ENCODE results near the gene NEBL.

Gene NEBL

DNA sequence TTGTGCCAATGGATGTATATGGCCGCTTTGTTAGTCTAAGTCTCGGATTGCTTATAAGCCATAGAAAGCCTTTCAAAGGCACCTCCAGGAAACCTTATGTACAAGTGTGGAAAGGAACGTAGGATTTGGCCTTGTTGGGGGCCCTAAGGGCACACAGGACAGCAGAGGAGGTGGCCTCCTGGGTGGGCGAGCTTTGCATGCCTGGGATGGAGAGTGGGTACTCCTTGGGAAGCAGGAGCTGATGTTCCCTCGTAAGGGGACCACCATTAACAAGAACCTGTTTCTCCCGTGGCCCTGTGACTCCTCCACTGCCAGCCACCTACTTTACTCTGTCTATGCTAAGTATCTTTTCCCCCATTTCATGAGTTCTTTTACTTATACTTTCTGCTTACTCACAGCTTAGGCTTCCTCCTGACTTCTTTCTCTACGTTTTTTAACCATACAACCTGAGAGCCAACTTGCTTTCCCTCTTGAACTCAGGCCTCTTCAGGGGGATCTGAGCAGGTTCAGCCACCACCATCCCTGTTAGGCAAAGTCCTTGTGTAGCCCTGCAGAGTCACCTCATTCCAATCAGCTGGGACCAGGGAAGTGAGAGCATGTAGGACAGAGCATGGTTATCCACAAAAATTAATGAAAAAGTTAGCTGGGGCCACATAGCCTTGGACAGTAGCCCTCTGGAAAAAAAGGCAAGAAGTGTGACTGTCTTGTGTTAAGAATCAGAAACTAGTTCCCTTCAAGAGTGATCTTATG is 118.9 kb downstream of the NEBL start:
- Histone ChIP-seq H3K36me3 (ENCODE audit: control insufficient read depth, insufficient read depth, low read length, severe bottlenecking) (no peaks in the 10 kb centered on the region), H3K27me3 (replicated peaks; ENCODE audit: control insufficient read depth, insufficient read depth, low read length) (peaks cover 5% of the 10 kb centered on the region), H3K4me3 (ENCODE audit: low read length) (no peak overlapping the region), H3K4me1 (ENCODE audit: control insufficient read depth, insufficient read depth, low read length) (no peaks in the 10 kb centered on the region), H3K9ac (ENCODE audit: low read length) (no peak overlapping the region), H3K9me3 (ENCODE audit: control insufficient read depth, low read length) (no peaks in the 10 kb centered on the region)
- no peak for DNase-seq (ENCODE audit: low read depth)

- Histone ChIP-seq H3K4me1 (ENCODE audit: control insufficient read depth, insufficient read depth, low read length) (no peaks in the 10 kb centered on the region), H3K9me3 (ENCODE audit: control insufficient read depth, low read length) (no peaks in the 10 kb centered on the region), H3K27me3 (replicated peaks; ENCODE audit: control insufficient read depth, insufficient read depth, low read length) (peaks cover 5% of the 10 kb centered on the region), H3K36me3 (ENCODE audit: control insufficient read depth, insufficient read depth, low read length, severe bottlenecking) (no peaks in the 10 kb centered on the region), H3K4me3 (ENCODE audit: low read length) (no peak overlapping the region), H3K9ac (ENCODE audit: low read length) (no peak overlapping the region)
- DNase-seq (ENCODE audit: low read depth) = no peak
Measured at GRCh38 chr10:20776384-20777118, 120.6 kb downstream of the NEBL start.

DNA sequence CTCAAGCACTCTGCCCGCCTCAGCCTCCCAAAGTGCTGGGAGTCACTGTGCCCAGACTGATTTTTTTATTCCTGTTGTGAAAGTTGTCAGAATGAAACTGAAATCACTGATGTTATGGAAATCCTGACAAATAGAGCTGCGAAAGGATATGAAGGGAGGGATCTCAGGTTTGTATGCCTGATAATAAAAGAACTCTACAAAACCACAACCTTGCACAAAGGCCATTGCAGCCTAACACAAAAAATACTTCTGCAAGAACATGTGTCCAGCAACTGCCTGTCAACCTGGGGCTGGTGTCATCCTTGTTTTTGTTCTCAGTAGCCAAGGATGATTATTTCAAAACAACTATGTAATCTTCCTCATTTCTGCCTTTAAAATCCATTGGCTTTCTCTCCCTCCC is 126.1 kb downstream of the NEBL start:
- Histone ChIP-seq H3K36me3 (ENCODE audit: control insufficient read depth, insufficient read depth, low read length, severe bottlenecking) (no peaks in the 10 kb centered on the region), H3K9me3 (ENCODE audit: control insufficient read depth, low read length) (no peaks in the 10 kb centered on the region), H3K9ac (ENCODE audit: low read length) (no peak overlapping the region), H3K4me3 (ENCODE audit: low read length) (no peak overlapping the region), H3K4me1 (ENCODE audit: control insufficient read depth, insufficient read depth, low read length) (peaks cover 12% of the 10 kb centered on the region), H3K27me3 (replicated peaks; ENCODE audit: control insufficient read depth, insufficient read depth, low read length) (peaks cover 19% of the 10 kb centered on the region)
- DNase-seq (ENCODE audit: low read depth) = no peak

DNA sequence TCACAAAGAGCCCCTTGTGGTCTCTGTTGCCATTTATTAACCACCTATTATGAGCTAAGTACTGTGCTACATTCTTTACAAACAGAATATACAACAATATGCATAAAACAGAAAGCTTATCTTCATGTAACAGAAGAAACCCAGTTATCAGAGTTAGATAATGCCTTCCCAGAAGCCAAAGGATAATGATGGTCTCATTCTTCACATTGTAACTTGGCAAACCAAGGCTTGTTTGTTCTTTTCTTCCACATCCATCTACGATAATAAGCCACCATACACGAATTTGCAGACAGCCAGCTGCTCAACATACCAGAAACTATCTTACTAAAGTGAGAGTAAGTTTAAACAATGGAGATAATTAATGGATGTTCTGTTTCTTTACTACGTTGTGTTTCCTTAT is 127.6 kb downstream of the NEBL start:
- Histone ChIP-seq H3K9me3 (ENCODE audit: control insufficient read depth, low read length) (no peaks in the 10 kb centered on the region), H3K9ac (ENCODE audit: low read length) (no peak overlapping the region), H3K27me3 (replicated peaks; ENCODE audit: control insufficient read depth, insufficient read depth, low read length) (peaks cover 19% of the 10 kb centered on the region), H3K36me3 (ENCODE audit: control insufficient read depth, insufficient read depth, low read length, severe bottlenecking) (no peaks in the 10 kb centered on the region), H3K4me3 (ENCODE audit: low read length) (no peak overlapping the region), H3K4me1 (ENCODE audit: control insufficient read depth, insufficient read depth, low read length) (peaks cover 12% of the 10 kb centered on the region)
- DNase-seq (ENCODE audit: low read depth) = no peak

DNA sequence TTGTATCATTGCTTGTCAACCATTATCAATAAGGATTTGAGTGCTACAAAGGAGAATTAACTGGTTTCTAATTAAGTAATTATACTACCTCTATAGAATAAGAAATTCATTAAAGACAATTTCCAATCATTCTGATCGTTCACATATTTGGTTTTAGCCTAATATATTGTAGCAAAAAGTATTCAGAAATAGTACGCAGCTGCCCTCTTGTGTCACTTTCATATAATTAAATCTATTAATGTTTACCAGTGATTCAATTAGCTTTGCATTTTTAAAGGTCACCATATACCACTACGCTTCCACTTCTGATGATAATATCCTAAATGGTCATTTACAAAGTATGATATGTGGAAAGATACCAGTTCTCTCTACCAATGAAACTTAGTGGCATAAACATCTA is 128.3 kb downstream of the NEBL start:
- H3K9me3 ChIP-seq (ENCODE audit: control insufficient read depth, low read length) = no peaks in the 10 kb centered on the region
- H3K4me3 ChIP-seq (ENCODE audit: low read length) = no peak overlapping the region
- H3K9ac ChIP-seq (ENCODE audit: low read length) = no peak overlapping the region
- no peaks in the 10 kb centered on the region for H3K36me3 ChIP-seq (ENCODE audit: control insufficient read depth, insufficient read depth, low read length, severe bottlenecking)
- peaks cover 12% of the 10 kb centered on the region for H3K4me1 ChIP-seq (ENCODE audit: control insufficient read depth, insufficient read depth, low read length)
- peak; percentile 1 for DNase-seq (ENCODE audit: low read depth)
- peaks cover 14% of the 10 kb centered on the region for H3K27me3 ChIP-seq (replicated peaks; ENCODE audit: control insufficient read depth, insufficient read depth, low read length)

GRCh38 chr10:20767028-20767427 is 130.1 kb downstream of the NEBL start:
- H3K4me1 ChIP-seq (ENCODE audit: control insufficient read depth, insufficient read depth, low read length) = peaks cover 12% of the 10 kb centered on the region
- H3K9me3 ChIP-seq (ENCODE audit: control insufficient read depth, low read length) = no peaks in the 10 kb centered on the region
- H3K27me3 ChIP-seq (replicated peaks; ENCODE audit: control insufficient read depth, insufficient read depth, low read length) = peaks cover 13% of the 10 kb centered on the region
- H3K36me3 ChIP-seq (ENCODE audit: control insufficient read depth, insufficient read depth, low read length, severe bottlenecking) = no peaks in the 10 kb centered on the region
- no peak overlapping the region for H3K9ac ChIP-seq (ENCODE audit: low read length)
- no peak overlapping the region for H3K4me3 ChIP-seq (ENCODE audit: low read length)
- no peak for DNase-seq (ENCODE audit: low read depth)

- Histone ChIP-seq H3K27me3 (replicated peaks; ENCODE audit: control insufficient read depth, insufficient read depth, low read length) (peaks cover 8% of the 10 kb centered on the region), H3K36me3 (ENCODE audit: control insufficient read depth, insufficient read depth, low read length, severe bottlenecking) (no peaks in the 10 kb centered on the region), H3K9ac (ENCODE audit: low read length) (no peak overlapping the region), H3K4me1 (ENCODE audit: control insufficient read depth, insufficient read depth, low read length) (peaks cover 12% of the 10 kb centered on the region), H3K9me3 (ENCODE audit: control insufficient read depth, low read length) (no peaks in the 10 kb centered on the region), H3K4me3 (ENCODE audit: low read length) (no peak overlapping the region)
- no peak for DNase-seq (ENCODE audit: low read depth)
Measured at GRCh38 chr10:20765066-20765465, 132.0 kb downstream of the NEBL start.

- Histone ChIP-seq H3K4me1 (ENCODE audit: control insufficient read depth, insufficient read depth, low read length) (no peaks in the 10 kb centered on the region), H3K4me3 (ENCODE audit: low read length) (no peak overlapping the region), H3K27me3 (replicated peaks; ENCODE audit: control insufficient read depth, insufficient read depth, low read length) (no peaks in the 10 kb centered on the region), H3K36me3 (ENCODE audit: control insufficient read depth, insufficient read depth, low read length, severe bottlenecking) (no peaks in the 10 kb centered on the region), H3K9me3 (ENCODE audit: control insufficient read depth, low read length) (no peaks in the 10 kb centered on the region), H3K9ac (ENCODE audit: low read length) (no peak overlapping the region)
- DNase-seq (ENCODE audit: low read depth) = no peak
Measured at GRCh38 chr10:20760460-20760859, 136.7 kb downstream of the NEBL start.

DNA sequence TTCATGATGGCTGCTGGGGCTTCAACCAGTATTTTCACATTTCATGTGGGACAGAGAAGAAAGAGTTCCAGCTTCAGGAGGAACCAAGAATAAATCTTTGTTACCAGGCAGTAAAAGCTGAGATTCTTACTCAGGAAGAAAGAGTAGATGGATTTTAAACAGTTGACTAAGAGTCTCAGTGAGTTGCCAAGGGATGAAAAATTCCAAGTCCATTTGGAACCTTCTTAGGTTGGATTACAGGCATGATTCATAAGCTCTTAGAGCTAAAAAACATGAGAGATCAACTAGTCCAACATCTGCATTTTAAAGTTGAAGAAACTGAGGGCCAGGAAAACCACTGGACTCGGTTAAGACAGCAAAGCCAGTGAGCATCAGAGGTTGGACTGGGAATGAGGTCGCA is 148.6 kb downstream of the NEBL start:
- Histone ChIP-seq H3K4me3 (ENCODE audit: low read length) (no peak overlapping the region), H3K9ac (ENCODE audit: low read length) (no peak overlapping the region), H3K27me3 (replicated peaks; ENCODE audit: control insufficient read depth, insufficient read depth, low read length) (no peaks in the 10 kb centered on the region), H3K9me3 (ENCODE audit: control insufficient read depth, low read length) (peaks cover 18% of the 10 kb centered on the region), H3K36me3 (ENCODE audit: control insufficient read depth, insufficient read depth, low read length, severe bottlenecking) (no peaks in the 10 kb centered on the region), H3K4me1 (ENCODE audit: control insufficient read depth, insufficient read depth, low read length) (no peaks in the 10 kb centered on the region)
- no peak for DNase-seq (ENCODE audit: low read depth)

DNA sequence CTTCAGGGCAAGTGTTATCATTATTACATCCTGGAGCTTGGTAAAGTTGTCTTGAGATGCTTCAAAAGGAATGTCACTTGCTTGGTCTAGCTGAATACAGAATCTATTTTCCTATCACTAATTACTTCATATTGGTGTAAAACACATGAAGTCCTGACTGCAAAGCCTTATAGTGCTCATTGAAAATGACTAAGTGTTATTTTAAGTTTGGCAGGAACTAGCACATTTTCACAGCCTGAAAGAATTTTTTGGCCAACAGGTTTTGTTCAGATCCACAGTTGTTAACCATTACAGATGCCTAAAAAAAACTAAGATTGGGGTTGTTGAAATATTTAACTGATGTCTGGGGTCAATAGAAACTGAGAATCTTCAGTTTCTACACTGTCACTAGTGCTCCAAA is 149.3 kb downstream of the NEBL start:
- Histone ChIP-seq H3K9ac (ENCODE audit: low read length) (no peak overlapping the region), H3K9me3 (ENCODE audit: control insufficient read depth, low read length) (peaks cover 18% of the 10 kb centered on the region), H3K4me3 (ENCODE audit: low read length) (no peak overlapping the region), H3K27me3 (replicated peaks; ENCODE audit: control insufficient read depth, insufficient read depth, low read length) (no peaks in the 10 kb centered on the region), H3K36me3 (ENCODE audit: control insufficient read depth, insufficient read depth, low read length, severe bottlenecking) (no peaks in the 10 kb centered on the region), H3K4me1 (ENCODE audit: control insufficient read depth, insufficient read depth, low read length) (no peaks in the 10 kb centered on the region)
- no peak for DNase-seq (ENCODE audit: low read depth)

DNA sequence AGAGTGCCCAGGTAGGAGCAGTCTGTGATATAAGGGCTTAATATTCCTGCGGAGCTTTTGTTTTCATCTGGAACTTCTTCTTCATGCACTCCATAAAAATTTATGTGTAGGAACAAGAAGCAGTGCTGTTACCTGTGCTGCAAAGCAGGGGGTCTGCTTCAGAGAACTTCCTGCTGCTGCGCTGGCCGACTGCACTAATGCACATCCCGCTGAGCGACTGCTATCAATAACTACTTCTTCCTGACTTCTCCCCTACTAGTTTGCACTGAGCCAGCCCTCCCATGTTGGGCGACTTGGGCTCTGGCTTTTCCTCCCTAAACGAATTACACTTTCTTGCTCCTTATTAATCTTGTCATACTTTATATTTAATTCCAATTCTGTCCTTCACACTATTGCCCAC is 150.3 kb downstream of the NEBL start:
- Histone ChIP-seq H3K36me3 (ENCODE audit: control insufficient read depth, insufficient read depth, low read length, severe bottlenecking) (no peaks in the 10 kb centered on the region), H3K9me3 (ENCODE audit: control insufficient read depth, low read length) (peaks cover 18% of the 10 kb centered on the region), H3K27me3 (replicated peaks; ENCODE audit: control insufficient read depth, insufficient read depth, low read length) (no peaks in the 10 kb centered on the region), H3K4me3 (ENCODE audit: low read length) (no peak overlapping the region), H3K9ac (ENCODE audit: low read length) (no peak overlapping the region), H3K4me1 (ENCODE audit: control insufficient read depth, insufficient read depth, low read length) (no peaks in the 10 kb centered on the region)
- no peak for DNase-seq (ENCODE audit: low read depth)
